Limb (tissue), 2 donors: ENCODE measurements around the gene HS3ST6.
"Not testable (repeated sequence)": the region's sequence is repeated elsewhere in the genome, so short reads cannot be mapped to it uniquely, and the experiment has no call there.

Experiments
- DNase-seq, 2 donors: peaks; one replicate each; pipeline ENCODE4 v3.0.0-alpha.2; 2016; ENCODE audit errors: extremely low spot score in 2 of 2

Gene HS3ST6

GRCh38 chr16:1926271-1926670, 8.1 kb upstream of the HS3ST6 start:
- no peak for DNase-seq

GRCh38 chr16:1924095-1924494, 5.9 kb upstream of the HS3ST6 start:
- no peak for DNase-seq

- DNase-seq, result peak; percentile 71 to 72
Measured at GRCh38 chr16:1923299-1924034, 5.3 kb upstream of the HS3ST6 start.

GRCh38 chr16:1922357-1922756, 4.1 kb upstream of the HS3ST6 start:
- DNase-seq, result no peak

GRCh38 chr16:1920727-1921171, 2.5 kb upstream of the HS3ST6 start:
- no peak for DNase-seq

GRCh38 chr16:1920122-1920521, 1.9 kb upstream of the HS3ST6 start:
- DNase-seq, result not testable (repeated sequence)

- DNase-seq, result no peak
Measured at GRCh38 chr16:1919327-1919998, 1.2 kb upstream of the HS3ST6 start.

GRCh38 chr16:1917665-1918350, 407 bp downstream of the HS3ST6 start:
- peak in 1 of 2 donors; percentile 26 for DNase-seq

- peak in 1 of 2 donors; percentile 26 for DNase-seq
Measured at GRCh38 chr16:1917056-1917664, 1.1 kb downstream of the HS3ST6 start.

- DNase-seq, result no peak
Measured at GRCh38 chr16:1916640-1916990, 1.6 kb downstream of the HS3ST6 start.

GRCh38 chr16:1915732-1916639, 2.2 kb downstream of the HS3ST6 start:
- peak in 1 of 2 donors; percentile 29 for DNase-seq

- no peak for DNase-seq
Measured at GRCh38 chr16:1914988-1915387, 3.2 kb downstream of the HS3ST6 start.

- no peak for DNase-seq
Measured at GRCh38 chr16:1914084-1914608, 4.1 kb downstream of the HS3ST6 start.

- DNase-seq, result peak in 1 of 2 donors; percentile 29
Measured at GRCh38 chr16:1913327-1914083, 4.7 kb downstream of the HS3ST6 start.

GRCh38 chr16:1912215-1912543, 6.0 kb downstream of the HS3ST6 start:
- DNase-seq, result no peak

GRCh38 chr16:1911467-1912214, 6.6 kb downstream of the HS3ST6 start:
- peak in 1 of 2 donors; percentile 26 for DNase-seq

GRCh38 chr16:1909561-1910231, 8.5 kb downstream of the HS3ST6 start:
- peak in 1 of 2 donors; percentile 28 for DNase-seq

GRCh38 chr16:1908983-1909382, 9.2 kb downstream of the HS3ST6 start:
- peak in 1 of 2 donors; percentile 29 for DNase-seq

GRCh38 chr16:1908184-1908583, 10.0 kb downstream of the HS3ST6 start:
- peak in 1 of 2 donors; percentile 42 for DNase-seq
